Smooth muscle cell (in vitro differentiated cells): ENCODE measurements around the gene AK4. TPM values are rescaled to one million over a fixed set of nuclear protein-coding genes. Genes with fewer than 3 reads are reported as not detected.

Experiments
- DNase-seq: peaks from one replicate; lab custom pipeline; 2025; ENCODE audit not compliant: unreplicated experiment; lab: John Stamatoyannopoulos, UW
- H2AFZ ChIP-seq: fragments of 200-600 bp; sonication (generic); 2 replicates; pipeline ENCODE4 v1.6.0; 2016; ENCODE audit warnings: antibody characterized with exemption, low read depth, mild to moderate bottlenecking
- H3F3A ChIP-seq: fragments of 200-600 bp; sonication (generic); 2 replicates; pipeline ENCODE4 v1.6.0; 2017; ENCODE audit warnings: antibody characterized with exemption, low read depth
- H3K27ac ChIP-seq: fragments of 200-600 bp; sonication (generic); 2 replicates; pipeline ENCODE4 v1.5.1; 2016; ENCODE audit warnings: low read depth, mild to moderate bottlenecking
- H3K27me3 ChIP-seq: fragments of 200-600 bp; sonication (generic); 2 replicates; pipeline ENCODE4 v1.6.1; 2016; ENCODE audit warnings: low read depth, mild to moderate bottlenecking
- H3K36me3 ChIP-seq: fragments of 200-600 bp; sonication (generic); 2 replicates; pipeline ENCODE4 v1.5.1; 2016; ENCODE audit warnings: low read depth
- H3K4me1 ChIP-seq: fragments of 200-600 bp; sonication (generic); 2 replicates; pipeline ENCODE4 v1.5.1; 2016; ENCODE audit warnings: low read depth
- H3K4me2 ChIP-seq: fragments of 200-600 bp; sonication (generic); 2 replicates; pipeline ENCODE4 v1.6.0; 2016; ENCODE audit warnings: mild to moderate bottlenecking
- H3K4me3 ChIP-seq: fragments of 200-600 bp; sonication (generic); 2 replicates; pipeline ENCODE4 v1.5.1; 2016; ENCODE audit warnings: mild to moderate bottlenecking
- H3K79me2 ChIP-seq: fragments of 200-600 bp; sonication (generic); 2 replicates; pipeline ENCODE4 v1.6.0; 2016; ENCODE audit warnings: low read depth, mild to moderate bottlenecking
- H3K9ac ChIP-seq: fragments of 200-600 bp; sonication (generic); 2 replicates; pipeline ENCODE4 v1.6.0; 2016; ENCODE audit warnings: low read depth
- H3K9me3 ChIP-seq: fragments of 200-600 bp; sonication (generic); replicated peaks from 2 replicates; pipeline ENCODE4 v1.5.1; 2016; ENCODE audit warnings: low read depth
- H4K20me1 ChIP-seq: fragments of 200-600 bp; sonication (generic); 2 replicates; pipeline ENCODE4 v1.6.0; 2016; ENCODE audit warnings: low read depth
- CTCF ChIP-seq: fragments of 200-600 bp; sonication (generic); IDR thresholded peaks from 2 replicates; pipeline ENCODE4 v1.5.1; 2017; ENCODE audit warnings: borderline replicate concordance, mild to moderate bottlenecking, antibody characterized with exemption; ENCODE audit not compliant: insufficient read depth, poor library complexity, severe bottlenecking
- WGBS: methylation state at CpG from one replicate; pipeline ENCODE4 v1.1.7; 2016; ENCODE audit warnings: low lambda C conversion rate; 5-methylcytosine and 5-hydroxymethylcytosine counted together
- polyA plus RNA-seq: library from polyadenylated mRNA; unstranded; fragments of >200 nt; fragmentation: Nextera tagmentation; extraction: Ambion mirVana; gene quantifications from 2 replicates; pipeline ENCODE4 v1.2.1, GENCODE V29; 2016
- total RNA-seq: library from RNA; depleted of rRNA; stranded (reverse); fragments of >200 nt; gene quantifications from 2 replicates; pipeline ENCODE4 v1.2.3, GENCODE V29; 2014

The AK4 gene
- total and polyA plus RNA-seq, 2 experiments from 2014 or later = 52.9 to 61.4 TPM

- no peak overlapping the region for H2AFZ ChIP-seq
- no peak overlapping the region for H3K27ac ChIP-seq
- no peaks in the 10 kb centered on the region for H3K27me3 ChIP-seq
- H3K9me3 ChIP-seq = no peaks in the 10 kb centered on the region
- H3K4me1 ChIP-seq = no peaks in the 10 kb centered on the region
- peaks cover 13% of the 10 kb centered on the region for H4K20me1 ChIP-seq
- H3K9ac ChIP-seq = no peak overlapping the region
- H3K4me3 ChIP-seq = no peak overlapping the region
- H3K4me2 ChIP-seq = no peak overlapping the region
- H3F3A ChIP-seq = no peaks in the 10 kb centered on the region
- no peak for DNase-seq
- no peaks in the 10 kb centered on the region for H3K79me2 ChIP-seq
- WGBS = 77% methylated on average over 6 of the region's 6 CpGs
- no peak for TF ChIP-seq CTCF
- peaks cover 12% of the 10 kb centered on the region for H3K36me3 ChIP-seq
Measured at GRCh38 chr1:65224681-65225091, 76.7 kb downstream of the AK4 start.

GRCh38 chr1:65225179-65225578, 77.2 kb downstream of the AK4 start:
- WGBS = 98% methylated on average over 3 of the region's 3 CpGs

DNA sequence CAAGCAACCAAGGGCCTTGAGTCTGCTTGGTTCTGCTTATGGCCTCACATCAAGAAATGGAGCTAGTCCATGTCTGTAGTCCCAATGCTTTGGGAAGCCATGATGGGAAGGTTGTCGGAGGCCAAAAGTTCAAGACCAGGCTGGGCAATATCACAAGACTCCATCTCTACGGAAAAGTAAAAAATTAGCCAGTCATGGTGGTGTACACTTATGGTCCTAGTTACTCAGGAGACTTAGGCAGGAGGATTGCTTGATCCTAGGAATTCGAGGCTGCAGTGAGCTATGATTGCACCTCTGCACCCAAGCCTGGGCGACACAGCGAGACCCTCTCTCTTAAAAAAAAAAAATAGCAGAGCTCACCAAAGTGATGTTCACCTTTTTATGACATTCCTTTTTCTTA, 81.2 kb downstream of the AK4 start:
- Histone ChIP-seq H3K4me1 (peaks cover 10% of the 10 kb centered on the region), H3K27ac (no peak overlapping the region), H4K20me1 (peaks cover 3% of the 10 kb centered on the region), H2AFZ (no peak overlapping the region), H3F3A (peaks cover 14% of the 10 kb centered on the region), H3K36me3 (no peaks in the 10 kb centered on the region), H3K9ac (no peak overlapping the region), H3K79me2 (no peaks in the 10 kb centered on the region), H3K4me2 (no peak overlapping the region), H3K4me3 (no peak overlapping the region), H3K9me3 (no peaks in the 10 kb centered on the region), H3K27me3 (no peaks in the 10 kb centered on the region)
- 97% methylated on average over 5 of the region's 5 CpGs for WGBS
- TF ChIP-seq CTCF = no peak
- no peak for DNase-seq

More at GRCh38 chr1:65225179-65225578, 77.2 kb downstream of the AK4 start:
- no peaks in the 10 kb centered on the region for H3F3A ChIP-seq
- peaks cover 7% of the 10 kb centered on the region for H3K36me3 ChIP-seq
- H3K27ac ChIP-seq = no peak overlapping the region
- H3K4me1 ChIP-seq = no peaks in the 10 kb centered on the region
- no peaks in the 10 kb centered on the region for H3K27me3 ChIP-seq
- no peak overlapping the region for H3K4me2 ChIP-seq
- peaks cover 13% of the 10 kb centered on the region for H4K20me1 ChIP-seq
- no peak for TF ChIP-seq CTCF
- no peak overlapping the region for H3K9ac ChIP-seq
- no peaks in the 10 kb centered on the region for H3K9me3 ChIP-seq
- DNase-seq = no peak
- no peak overlapping the region for H3K4me3 ChIP-seq
- no peaks in the 10 kb centered on the region for H3K79me2 ChIP-seq
- H2AFZ ChIP-seq = no peak overlapping the region

DNA sequence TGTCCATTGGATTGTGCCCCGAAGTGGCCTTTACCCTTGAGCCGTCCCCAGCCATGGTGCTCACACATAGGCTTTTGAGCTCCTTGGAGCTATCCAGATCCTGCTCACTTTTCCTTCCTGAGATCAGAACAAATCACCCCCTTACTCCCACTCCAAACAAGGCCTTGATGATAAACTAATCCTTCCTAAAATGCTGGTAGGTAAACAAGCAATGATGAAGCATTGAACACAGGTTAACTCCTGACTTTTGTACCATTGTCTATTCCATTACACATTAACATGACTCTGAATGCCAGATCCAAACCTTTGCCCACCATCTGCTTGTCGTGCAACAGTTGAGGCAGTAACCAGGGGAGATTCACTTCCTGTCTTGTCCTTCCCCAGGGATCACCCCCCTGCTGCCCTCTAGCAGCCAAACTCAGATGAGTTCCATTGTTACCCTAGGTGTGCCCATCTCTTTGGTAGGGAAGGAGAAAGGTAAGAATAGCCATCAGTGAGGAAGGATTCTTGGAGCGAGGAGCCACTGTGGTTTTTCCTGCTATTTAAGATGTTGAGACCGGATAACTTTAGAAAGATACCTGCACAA, 81.8 kb downstream of the AK4 start:
- WGBS = 98% methylated on average over 5 of the region's 5 CpGs
- no peaks in the 10 kb centered on the region for H3K36me3 ChIP-seq
- no peaks in the 10 kb centered on the region for H3K9me3 ChIP-seq
- H3F3A ChIP-seq = peaks cover 14% of the 10 kb centered on the region
- H2AFZ ChIP-seq = no peak overlapping the region
- no peak for TF ChIP-seq CTCF
- H3K4me3 ChIP-seq = no peak overlapping the region
- no peaks in the 10 kb centered on the region for H3K27me3 ChIP-seq
- H3K9ac ChIP-seq = no peak overlapping the region
- peaks cover 10% of the 10 kb centered on the region for H3K4me1 ChIP-seq
- H3K4me2 ChIP-seq = no peak overlapping the region
- no peak overlapping the region for H3K27ac ChIP-seq
- no peak for DNase-seq
- H3K79me2 ChIP-seq = no peaks in the 10 kb centered on the region
- peaks cover 3% of the 10 kb centered on the region for H4K20me1 ChIP-seq
